SK-N-SH treated with all-trans-retinoic acid at 6 μM for 48 hours (cell line): ENCODE measurements around the gene GBE1.

ENCODE experiments used
- ARNTL ChIP-seq: fragments of 450-650 bp; formaldehyde crosslinking; IDR thresholded peaks from 2 replicates; pipeline ENCODE4 v1.5.0; 2020; ENCODE audit warnings: low read depth, mild to moderate bottlenecking, moderate library complexity, borderline replicate concordance
- BACH2 ChIP-seq: fragments of 250-450 bp; sonication (Bioruptor Pico); IDR thresholded peaks from 2 replicates; pipeline ENCODE4 v1.9.0; 2021; ENCODE audit warnings: mild to moderate bottlenecking, borderline replicate concordance
- CSDC2 ChIP-seq: fragments of 250-450 bp; sonication (Bioruptor Pico); IDR thresholded peaks from 2 replicates; pipeline ENCODE4 v1.5.0; 2020; ENCODE audit warnings: mild to moderate bottlenecking, moderate library complexity
- RARB ChIP-seq: fragments of 250-450 bp; sonication (Bioruptor Pico); IDR thresholded peaks from 2 replicates; pipeline ENCODE4 v1.8.0; 2021; ENCODE audit warnings: mild to moderate bottlenecking, moderate library complexity
- TCF4 ChIP-seq: fragments of 250-450 bp; sonication (Bioruptor Pico); IDR thresholded peaks from 2 replicates; pipeline ENCODE4 v1.8.0; 2021; ENCODE audit warnings: mild to moderate bottlenecking, moderate library complexity, borderline replicate concordance
- ZNF565 ChIP-seq: fragments of 450-650 bp; formaldehyde crosslinking; conservative IDR thresholded peaks from 2 replicates; pipeline ENCODE4 v1.5.0; 2020; ENCODE audit warnings: low read depth, mild to moderate bottlenecking, moderate library complexity
- ZNF8 ChIP-seq: fragments of 450-650 bp; formaldehyde crosslinking; IDR thresholded peaks from 2 replicates; pipeline ENCODE4 v1.5.0; 2020; ENCODE audit warnings: mild to moderate bottlenecking, moderate library complexity
- TF ChIP-seq, protein P1 (sequence below): fragments of 250-450 bp; sonication (Bioruptor Pico); IDR thresholded peaks from 2 replicates; pipeline ENCODE4 v1.5.1; 2020; ENCODE audit warnings: low read depth, mild to moderate bottlenecking, moderate library complexity
- TF ChIP-seq, protein P2 (sequence below): fragments of 250-450 bp; sonication (Bioruptor Pico); IDR thresholded peaks from 2 replicates; pipeline ENCODE4 v1.8.0; 2020; ENCODE audit warnings: mild to moderate bottlenecking, moderate library complexity, borderline replicate concordance
- TF ChIP-seq, protein P3 (sequence below): fragments of 250-450 bp; sonication (Bioruptor Pico); IDR thresholded peaks from 2 replicates; pipeline ENCODE4 v1.8.0; 2021; ENCODE audit warnings: low read depth, mild to moderate bottlenecking, moderate library complexity, borderline replicate concordance

DNA sequence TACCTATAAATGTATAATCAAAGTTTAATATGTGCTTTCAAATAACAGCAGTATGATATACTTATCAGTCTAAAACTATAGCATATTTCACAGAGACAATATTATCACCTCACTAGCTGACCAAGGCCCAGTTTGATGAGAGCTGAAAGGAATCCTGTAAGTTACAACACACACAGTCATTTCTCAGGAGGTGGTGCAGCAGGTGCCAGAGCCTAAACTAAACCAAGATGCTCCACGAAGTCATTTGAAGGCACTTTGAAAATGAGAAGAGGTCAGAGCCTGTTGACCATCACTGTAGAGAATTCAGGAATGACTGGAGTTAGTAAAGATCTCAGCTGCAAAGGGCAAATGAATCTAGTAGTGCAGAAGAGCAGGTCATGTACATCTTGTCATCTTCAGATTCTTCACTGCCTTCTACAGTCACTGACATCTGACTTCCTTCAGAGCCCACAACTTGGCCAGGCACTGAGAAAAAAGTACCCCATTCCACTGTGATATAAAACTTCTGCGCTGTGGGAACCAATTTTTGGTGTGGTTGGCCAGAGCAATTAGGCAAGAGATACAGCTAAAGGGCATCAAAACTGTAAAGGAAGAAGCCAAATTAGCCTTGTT lies 7.9 kb downstream of the GBE1 start:
- TF ChIP-seq, protein P1, sequence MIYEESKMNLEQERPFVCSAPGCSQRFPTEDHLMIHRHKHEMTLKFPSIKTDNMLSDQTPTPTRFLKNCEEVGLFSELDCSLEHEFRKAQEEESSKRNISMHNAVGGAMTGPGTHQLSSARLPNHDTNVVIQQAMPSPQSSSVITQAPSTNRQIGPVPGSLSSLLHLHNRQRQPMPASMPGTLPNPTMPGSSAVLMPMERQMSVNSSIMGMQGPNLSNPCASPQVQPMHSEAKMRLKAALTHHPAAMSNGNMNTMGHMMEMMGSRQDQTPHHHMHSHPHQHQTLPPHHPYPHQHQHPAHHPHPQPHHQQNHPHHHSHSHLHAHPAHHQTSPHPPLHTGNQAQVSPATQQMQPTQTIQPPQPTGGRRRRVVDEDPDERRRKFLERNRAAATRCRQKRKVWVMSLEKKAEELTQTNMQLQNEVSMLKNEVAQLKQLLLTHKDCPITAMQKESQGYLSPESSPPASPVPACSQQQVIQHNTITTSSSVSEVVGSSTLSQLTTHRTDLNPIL (CRISPR knock-in tag), result no peak
- TF ChIP-seq RARB (CRISPR knock-in tag), result no peak
- no peak for TF ChIP-seq BACH2 (CRISPR knock-in tag)
- TF ChIP-seq, protein P2, sequence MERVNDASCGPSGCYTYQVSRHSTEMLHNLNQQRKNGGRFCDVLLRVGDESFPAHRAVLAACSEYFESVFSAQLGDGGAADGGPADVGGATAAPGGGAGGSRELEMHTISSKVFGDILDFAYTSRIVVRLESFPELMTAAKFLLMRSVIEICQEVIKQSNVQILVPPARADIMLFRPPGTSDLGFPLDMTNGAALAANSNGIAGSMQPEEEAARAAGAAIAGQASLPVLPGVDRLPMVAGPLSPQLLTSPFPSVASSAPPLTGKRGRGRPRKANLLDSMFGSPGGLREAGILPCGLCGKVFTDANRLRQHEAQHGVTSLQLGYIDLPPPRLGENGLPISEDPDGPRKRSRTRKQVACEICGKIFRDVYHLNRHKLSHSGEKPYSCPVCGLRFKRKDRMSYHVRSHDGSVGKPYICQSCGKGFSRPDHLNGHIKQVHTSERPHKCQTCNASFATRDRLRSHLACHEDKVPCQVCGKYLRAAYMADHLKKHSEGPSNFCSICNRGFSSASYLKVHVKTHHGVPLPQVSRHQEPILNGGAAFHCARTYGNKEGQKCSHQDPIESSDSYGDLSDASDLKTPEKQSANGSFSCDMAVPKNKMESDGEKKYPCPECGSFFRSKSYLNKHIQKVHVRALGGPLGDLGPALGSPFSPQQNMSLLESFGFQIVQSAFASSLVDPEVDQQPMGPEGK (CRISPR knock-in tag), result no peak
- no peak for TF ChIP-seq CSDC2 (CRISPR knock-in tag)
- TF ChIP-seq, protein P3, sequence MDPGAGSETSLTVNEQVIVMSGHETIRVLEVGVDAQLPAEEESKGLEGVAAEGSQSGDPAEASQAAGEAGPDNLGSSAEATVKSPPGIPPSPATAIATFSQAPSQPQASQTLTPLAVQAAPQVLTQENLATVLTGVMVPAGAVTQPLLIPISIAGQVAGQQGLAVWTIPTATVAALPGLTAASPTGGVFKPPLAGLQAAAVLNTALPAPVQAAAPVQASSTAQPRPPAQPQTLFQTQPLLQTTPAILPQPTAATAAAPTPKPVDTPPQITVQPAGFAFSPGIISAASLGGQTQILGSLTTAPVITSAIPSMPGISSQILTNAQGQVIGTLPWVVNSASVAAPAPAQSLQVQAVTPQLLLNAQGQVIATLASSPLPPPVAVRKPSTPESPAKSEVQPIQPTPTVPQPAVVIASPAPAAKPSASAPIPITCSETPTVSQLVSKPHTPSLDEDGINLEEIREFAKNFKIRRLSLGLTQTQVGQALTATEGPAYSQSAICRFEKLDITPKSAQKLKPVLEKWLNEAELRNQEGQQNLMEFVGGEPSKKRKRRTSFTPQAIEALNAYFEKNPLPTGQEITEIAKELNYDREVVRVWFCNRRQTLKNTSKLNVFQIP (CRISPR knock-in tag), result no peak
- no peak for TF ChIP-seq ARNTL (CRISPR knock-in tag)
- no peak for TF ChIP-seq ZNF565
- TF ChIP-seq TCF4, result no peak
- no peak for TF ChIP-seq ZNF8
